A673 (cell line): Measurements from ENCODE around the gene KIRREL3. TPM values are rescaled to one million over a fixed set of nuclear protein-coding genes. Genes with fewer than 3 reads are reported as not detected.

Source experiments
- BruUV-seq: library from RNA; stranded (reverse); fragments of 400-500 nt; replicated peaks from 2 replicates; lab custom pipeline; 2021; lab: Mats Ljungman, UMichigan
- CTCF ChIA-PET: fragments of 300-600 bp; sonication (Branson Sonifier 250); formaldehyde crosslinking; loops from one replicate; lab custom pipeline; 2022; ENCODE audit warnings: antibody characterized with exemption; lab: Charles Lee
- POLR2A ChIA-PET: fragments of 300-600 bp; sonication (Branson Sonifier 250); formaldehyde crosslinking; loops from one replicate; lab custom pipeline; 2022; ENCODE audit warnings: antibody characterized with exemption; ENCODE audit not compliant: low non-redundant PET; lab: Charles Lee
- DNase-seq: peaks from one replicate; pipeline ENCODE4 v3.0.0-alpha.2; 2015; ENCODE audit warnings: low spot score
- H3K27ac ChIP-seq: fragments of 200-600 bp; sonication (generic); 2 replicates; pipeline ENCODE4 v1.5.1; 2016; ENCODE audit warnings: mixed run types, low read depth, mild to moderate bottlenecking, mixed read lengths, antibody characterized with exemption, low read length; ENCODE audit not compliant: poor library complexity, severe bottlenecking
- H3K27me3 ChIP-seq: fragments of 200-600 bp; sonication (generic); replicated peaks from 2 replicates; pipeline ENCODE4 v1.6.1; 2017; ENCODE audit warnings: mixed run types, low read depth, mild to moderate bottlenecking, mixed read lengths, antibody characterized with exemption, low read length; ENCODE audit not compliant: insufficient read depth, poor library complexity
- H3K36me3 ChIP-seq: fragments of 200-600 bp; sonication (generic); 2 replicates; pipeline ENCODE4 v1.6.1; 2016; ENCODE audit warnings: mixed run types, mild to moderate bottlenecking, mixed read lengths, antibody characterized with exemption, low read length; ENCODE audit not compliant: insufficient read depth, poor library complexity, severe bottlenecking
- H3K4me1 ChIP-seq: fragments of 200-600 bp; sonication (generic); 2 replicates; pipeline ENCODE4 v1.6.1; 2017; ENCODE audit warnings: mixed run types, mild to moderate bottlenecking, mixed read lengths, antibody characterized with exemption, low read length; ENCODE audit not compliant: insufficient read depth, poor library complexity, severe bottlenecking
- H3K4me3 ChIP-seq: fragments of 200-600 bp; sonication (generic); 2 replicates; pipeline ENCODE4 v1.5.1; 2016; ENCODE audit warnings: low read depth, mixed run types, mild to moderate bottlenecking, mixed read lengths, low read length; ENCODE audit not compliant: poor library complexity, severe bottlenecking
- H3K9me3 ChIP-seq: fragments of 200-600 bp; sonication (generic); 2 replicates; pipeline ENCODE4 v1.6.1; 2016; ENCODE audit warnings: mixed run types, low read depth, mild to moderate bottlenecking, mixed read lengths, antibody characterized with exemption, low read length; ENCODE audit not compliant: poor library complexity, severe bottlenecking
- EZH2 ChIP-seq: fragments of 200-600 bp; sonication (generic); IDR thresholded peaks from 2 replicates; pipeline ENCODE4 v1.6.1; 2017; ENCODE audit warnings: borderline replicate concordance, low read depth, mild to moderate bottlenecking, mixed read lengths, antibody characterized with exemption, low read length; ENCODE audit not compliant: poor library complexity, severe bottlenecking
- intact Hi-C: fragments of 100-400 bp; cut with micrococcal nuclease; formaldehyde crosslinking; loops from one replicate; pipeline ENCODE4 v1.10.0; 2022; ENCODE audit not compliant: unreplicated experiment
- total RNA-seq: library from RNA; stranded (reverse); gene quantifications from 2 replicates; pipeline ENCODE4 v1.2.3, GENCODE V29; 2021
- TF ChIP-seq, protein P1 (sequence below): fragments of 300-800, 200-600 bp; sonication (generic); conservative IDR thresholded peaks from 2 replicates; pipeline ENCODE4 v1.5.1; 2017; ENCODE audit warnings: low read depth, mild to moderate bottlenecking, antibody characterized with exemption, low read length, moderate library complexity, mixed read lengths

KIRREL3 gene
- total RNA-seq, 1 experiment from 2014 or later, result not detected

DNA sequence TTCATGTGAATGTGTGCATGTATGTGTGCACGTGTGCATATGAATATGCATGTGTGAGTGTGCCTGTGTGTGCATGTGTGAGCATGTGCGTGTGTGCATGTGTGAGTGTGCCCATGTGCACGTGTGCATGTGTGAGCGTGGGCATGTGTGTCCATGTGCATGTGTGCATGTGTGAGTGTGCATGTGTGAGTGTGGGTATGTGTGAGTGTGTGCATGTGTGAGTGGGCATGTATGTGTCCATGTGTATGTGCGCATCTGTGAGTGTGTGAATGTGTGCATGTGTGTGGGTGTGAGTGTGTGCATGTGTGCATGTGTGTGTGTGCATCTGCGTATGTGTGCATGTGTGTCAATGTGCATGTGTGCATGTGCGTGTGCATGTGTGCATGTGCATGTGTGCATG lies 550.4 kb downstream of the KIRREL3 start:
- Histone ChIP-seq H3K27me3 (no peaks in the 10 kb centered on the region), H3K4me1 (no peaks in the 10 kb centered on the region), H3K9me3 (no peaks in the 10 kb centered on the region), H3K4me3 (no peak overlapping the region), H3K27ac (no peak overlapping the region), H3K36me3 (no peaks in the 10 kb centered on the region)
- no peak for DNase-seq
- TF ChIP-seq, protein P1, sequence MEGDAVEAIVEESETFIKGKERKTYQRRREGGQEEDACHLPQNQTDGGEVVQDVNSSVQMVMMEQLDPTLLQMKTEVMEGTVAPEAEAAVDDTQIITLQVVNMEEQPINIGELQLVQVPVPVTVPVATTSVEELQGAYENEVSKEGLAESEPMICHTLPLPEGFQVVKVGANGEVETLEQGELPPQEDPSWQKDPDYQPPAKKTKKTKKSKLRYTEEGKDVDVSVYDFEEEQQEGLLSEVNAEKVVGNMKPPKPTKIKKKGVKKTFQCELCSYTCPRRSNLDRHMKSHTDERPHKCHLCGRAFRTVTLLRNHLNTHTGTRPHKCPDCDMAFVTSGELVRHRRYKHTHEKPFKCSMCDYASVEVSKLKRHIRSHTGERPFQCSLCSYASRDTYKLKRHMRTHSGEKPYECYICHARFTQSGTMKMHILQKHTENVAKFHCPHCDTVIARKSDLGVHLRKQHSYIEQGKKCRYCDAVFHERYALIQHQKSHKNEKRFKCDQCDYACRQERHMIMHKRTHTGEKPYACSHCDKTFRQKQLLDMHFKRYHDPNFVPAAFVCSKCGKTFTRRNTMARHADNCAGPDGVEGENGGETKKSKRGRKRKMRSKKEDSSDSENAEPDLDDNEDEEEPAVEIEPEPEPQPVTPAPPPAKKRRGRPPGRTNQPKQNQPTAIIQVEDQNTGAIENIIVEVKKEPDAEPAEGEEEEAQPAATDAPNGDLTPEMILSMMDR, result no peak
- no peak for TF ChIP-seq EZH2
- intact Hi-C loops, result no loop called here
- no TSS peak for BruUV-seq
- ChIA-PET POLR2A (no interaction called here), CTCF (no interaction called here)

DNA sequence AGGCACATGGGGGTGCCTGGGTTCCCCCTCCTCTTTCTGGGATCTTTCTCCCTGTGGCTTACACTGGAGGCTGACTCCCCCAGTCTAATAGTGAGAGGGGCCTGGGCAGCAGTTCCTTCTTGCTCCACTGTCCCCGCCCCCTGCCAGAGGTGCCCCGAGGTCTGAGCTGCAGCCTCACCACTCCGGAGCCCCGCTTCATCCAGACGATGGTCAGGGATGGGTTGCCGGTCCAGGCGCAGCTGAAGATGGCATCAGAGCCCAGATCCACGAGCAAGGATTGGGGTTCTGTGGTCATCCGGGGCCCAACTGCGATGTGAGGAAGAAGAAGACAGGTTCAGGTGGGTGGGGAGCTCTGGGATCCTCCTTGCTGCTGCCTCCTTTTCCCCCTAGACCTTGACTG lies 554.0 kb downstream of the KIRREL3 start:
- BruUV-seq, result no TSS peak
- H3K9me3 ChIP-seq, result no peaks in the 10 kb centered on the region
- no peak for DNase-seq
- no peak overlapping the region for H3K27ac ChIP-seq
- no peaks in the 10 kb centered on the region for H3K36me3 ChIP-seq
- POLR2A ChIA-PET, result no interaction called here
- TF ChIP-seq, protein P1, result no peak
- TF ChIP-seq EZH2, result no peak
- CTCF ChIA-PET, result no interaction called here
- no peaks in the 10 kb centered on the region for H3K4me1 ChIP-seq
- H3K4me3 ChIP-seq, result no peak overlapping the region
- intact Hi-C loops, result loop anchor here (10.0 kb wide), 2 partner anchors 158 to 248 kb away; no protein-coding TSS in a partner anchor
- no peaks in the 10 kb centered on the region for H3K27me3 ChIP-seq

DNA sequence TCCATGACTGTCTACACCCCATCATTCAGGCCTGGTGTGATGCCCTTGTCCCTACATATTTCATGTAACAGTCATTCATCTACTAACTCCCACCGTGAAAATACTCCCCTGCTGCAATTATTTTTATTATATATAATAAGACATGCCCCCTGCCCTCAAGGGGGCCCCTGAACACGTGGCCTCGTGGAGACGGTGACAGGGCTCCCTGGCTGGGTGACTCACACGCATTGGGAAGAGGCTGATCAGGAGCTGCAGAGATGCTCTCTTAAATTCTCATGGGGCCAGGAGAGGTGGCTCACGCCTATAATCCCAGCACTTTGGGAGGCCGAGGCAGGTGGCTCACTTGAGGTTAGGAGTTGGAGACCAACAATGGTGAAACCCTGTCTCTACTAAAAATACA lies 556.5 kb downstream of the KIRREL3 start:
- intact Hi-C loops, result loop anchor here (5.0 to 10.0 kb wide), 3 partner anchors 128 to 251 kb away; no protein-coding TSS in a partner anchor
- POLR2A ChIA-PET, result no interaction called here

More for the DNA sequence above, 556.5 kb downstream of the KIRREL3 start:
- Histone ChIP-seq H3K27ac (no peak overlapping the region), H3K4me1 (no peaks in the 10 kb centered on the region), H3K4me3 (no peak overlapping the region), H3K9me3 (no peaks in the 10 kb centered on the region), H3K27me3 (no peaks in the 10 kb centered on the region), H3K36me3 (no peaks in the 10 kb centered on the region)
- BruUV-seq, result no TSS peak
- TF ChIP-seq, protein P1, result no peak
- no peak for TF ChIP-seq EZH2
- peak; percentile 57 for DNase-seq
- CTCF ChIA-PET, result interaction anchor here (5.2 kb wide), 1 partner anchor 37 kb away, joined by 45 read pairs; no protein-coding TSS in a partner anchor
